Bronchial epithelial cell (primary cell): ENCODE results near the gene SLC4A4. TPM values are rescaled to one million over a fixed set of nuclear protein-coding genes. Genes with fewer than 3 reads are reported as not detected.

Experiments
- DNase-seq: peaks from one replicate; pipeline ENCODE4 v3.0.0-alpha.2; 2010; ENCODE audit warnings: low read depth
- FAIRE-seq: peaks from 2 replicates; lab custom pipeline; 2011; peaks lifted over from hg19 to GRCh38; lab: Jason Lieb, UNC
- H3K27me3 ChIP-seq: 2 replicates; pipeline ENCODE4 v1.5.1; 2011; ENCODE audit warnings: low read length; ENCODE audit not compliant: control insufficient read depth, insufficient read depth
- H3K36me3 ChIP-seq: 2 replicates; pipeline ENCODE4 v1.5.1; 2011; ENCODE audit warnings: low read length; ENCODE audit not compliant: control insufficient read depth, insufficient read depth
- H3K4me3 ChIP-seq: 2 replicates; pipeline ENCODE4 v1.5.1; 2011; ENCODE audit warnings: mild to moderate bottlenecking, low read depth, low read length, control low read depth
- total RNA-seq: library from RNA; depleted of rRNA; stranded (reverse); fragments of >200 nt; gene quantifications from 2 replicates; pipeline ENCODE4 v1.2.1, GENCODE V29; 2014
- TF ChIP-seq, protein P1 (sequence below): IDR thresholded peaks from 2 replicates; pipeline ENCODE4 v1.5.1; 2011; ENCODE audit warnings: mild to moderate bottlenecking, moderate library complexity, low read length, control low read depth, inconsistent platforms; ENCODE audit not compliant: insufficient read depth, severe bottlenecking

The SLC4A4 gene
- total RNA-seq, 1 donor from 2014 or later, result 0.26 TPM

DNA sequence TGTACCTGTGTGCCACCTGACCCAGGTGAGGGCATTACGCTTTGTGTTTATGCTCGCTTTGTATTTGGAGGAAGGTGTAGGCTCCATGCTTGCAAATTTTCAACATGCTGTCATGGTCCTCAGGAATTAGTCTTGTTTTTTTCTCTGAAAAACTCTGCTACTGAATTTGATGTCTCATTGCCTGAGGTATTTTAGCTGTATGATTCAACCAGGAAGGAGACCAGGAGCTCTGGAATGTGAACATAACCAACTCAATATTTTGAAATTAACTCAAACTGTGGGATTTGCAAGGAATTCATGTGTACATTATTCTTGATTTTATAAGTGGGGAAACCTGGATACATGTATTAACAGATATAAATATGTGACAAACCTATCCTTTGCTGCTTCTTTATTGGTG lies 134.1 kb downstream of the SLC4A4 start:
- DNase-seq, result peak; percentile 79
- Histone ChIP-seq H3K27me3 (no peaks in the 10 kb centered on the region), H3K36me3 (no peaks in the 10 kb centered on the region), H3K4me3 (no peak overlapping the region)
- TF ChIP-seq, protein P1, sequence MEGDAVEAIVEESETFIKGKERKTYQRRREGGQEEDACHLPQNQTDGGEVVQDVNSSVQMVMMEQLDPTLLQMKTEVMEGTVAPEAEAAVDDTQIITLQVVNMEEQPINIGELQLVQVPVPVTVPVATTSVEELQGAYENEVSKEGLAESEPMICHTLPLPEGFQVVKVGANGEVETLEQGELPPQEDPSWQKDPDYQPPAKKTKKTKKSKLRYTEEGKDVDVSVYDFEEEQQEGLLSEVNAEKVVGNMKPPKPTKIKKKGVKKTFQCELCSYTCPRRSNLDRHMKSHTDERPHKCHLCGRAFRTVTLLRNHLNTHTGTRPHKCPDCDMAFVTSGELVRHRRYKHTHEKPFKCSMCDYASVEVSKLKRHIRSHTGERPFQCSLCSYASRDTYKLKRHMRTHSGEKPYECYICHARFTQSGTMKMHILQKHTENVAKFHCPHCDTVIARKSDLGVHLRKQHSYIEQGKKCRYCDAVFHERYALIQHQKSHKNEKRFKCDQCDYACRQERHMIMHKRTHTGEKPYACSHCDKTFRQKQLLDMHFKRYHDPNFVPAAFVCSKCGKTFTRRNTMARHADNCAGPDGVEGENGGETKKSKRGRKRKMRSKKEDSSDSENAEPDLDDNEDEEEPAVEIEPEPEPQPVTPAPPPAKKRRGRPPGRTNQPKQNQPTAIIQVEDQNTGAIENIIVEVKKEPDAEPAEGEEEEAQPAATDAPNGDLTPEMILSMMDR, result no peak
- no peak for FAIRE-seq

DNA sequence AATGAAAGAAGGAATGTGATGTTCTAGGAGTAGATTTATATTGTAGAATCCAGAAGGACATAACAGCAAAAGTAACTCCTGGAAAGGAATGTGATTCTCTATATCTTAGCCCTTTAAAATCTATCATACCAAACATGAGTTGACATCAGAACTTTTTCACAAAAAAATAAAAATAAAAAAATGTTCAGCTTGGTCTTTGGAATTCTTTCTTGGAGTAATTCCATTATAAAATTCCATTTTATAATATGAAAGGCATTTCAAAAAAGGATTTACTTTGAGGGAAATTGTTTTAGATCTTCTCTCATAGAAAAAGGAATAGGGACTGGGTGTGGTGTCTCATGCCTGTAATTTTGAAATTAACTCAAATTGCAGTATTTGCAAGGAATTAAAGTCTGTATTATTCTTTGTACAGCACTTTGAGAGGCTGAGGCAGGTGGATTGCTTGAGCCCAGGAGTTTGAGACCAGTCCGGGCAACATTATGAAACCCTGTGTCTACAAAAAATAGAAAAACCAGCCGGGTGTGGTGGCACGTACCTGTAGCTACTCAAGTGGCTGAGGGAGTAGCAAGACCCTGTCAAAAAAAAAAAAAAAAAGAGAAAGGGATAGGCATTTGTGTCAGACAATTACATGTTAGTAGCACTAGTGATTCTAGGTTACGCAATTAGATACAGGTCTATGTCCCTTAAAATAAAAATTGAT lies 134.9 kb downstream of the SLC4A4 start:
- TF ChIP-seq, protein P1, result no peak
- Histone ChIP-seq H3K4me3 (no peak overlapping the region), H3K27me3 (no peaks in the 10 kb centered on the region), H3K36me3 (no peaks in the 10 kb centered on the region)
- DNase-seq (no peak), FAIRE-seq (no peak)

DNA sequence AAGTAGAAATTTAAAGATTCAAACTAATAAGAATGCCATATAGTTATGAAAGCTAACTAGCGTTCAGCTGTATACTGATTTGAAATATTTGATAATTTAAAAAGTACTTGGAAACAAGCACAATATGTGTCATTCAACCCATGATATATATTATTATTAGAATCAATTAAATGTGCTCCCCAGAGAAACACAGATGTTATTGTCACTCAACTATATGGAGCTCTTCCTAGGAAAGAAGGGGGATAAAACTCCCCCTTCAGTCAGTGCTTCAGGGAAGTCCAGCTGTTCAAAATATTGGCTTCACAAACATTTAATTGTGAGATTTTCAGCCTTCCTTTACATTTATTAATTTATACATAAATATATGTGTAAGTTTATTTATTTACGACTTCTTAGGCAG lies 135.9 kb downstream of the SLC4A4 start:
- FAIRE-seq (no peak), DNase-seq (no peak)
- Histone ChIP-seq H3K4me3 (no peak overlapping the region), H3K27me3 (no peaks in the 10 kb centered on the region), H3K36me3 (no peaks in the 10 kb centered on the region)
- TF ChIP-seq, protein P1, result no peak

DNA sequence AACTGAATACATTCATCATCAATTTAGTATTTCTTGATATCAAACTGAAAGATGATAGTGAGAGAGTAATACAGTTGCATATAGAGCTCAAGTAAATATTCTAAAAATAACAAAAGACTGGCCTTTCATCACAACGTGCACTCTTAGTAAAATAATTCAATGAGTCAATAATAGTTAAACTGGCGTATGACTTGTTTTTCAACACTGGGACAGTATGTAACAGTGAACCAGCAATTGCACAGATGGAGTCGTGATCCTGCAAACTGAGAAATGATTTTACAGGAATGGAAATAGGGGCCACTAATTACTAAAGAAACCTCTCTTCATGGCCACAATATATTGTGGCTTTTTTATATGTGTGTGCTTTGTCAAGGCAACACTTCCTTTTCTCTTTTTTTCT lies 137.4 kb downstream of the SLC4A4 start:
- Histone ChIP-seq H3K36me3 (no peaks in the 10 kb centered on the region), H3K4me3 (no peak overlapping the region), H3K27me3 (no peaks in the 10 kb centered on the region)
- TF ChIP-seq, protein P1, result no peak
- FAIRE-seq (no peak), DNase-seq (no peak)

DNA sequence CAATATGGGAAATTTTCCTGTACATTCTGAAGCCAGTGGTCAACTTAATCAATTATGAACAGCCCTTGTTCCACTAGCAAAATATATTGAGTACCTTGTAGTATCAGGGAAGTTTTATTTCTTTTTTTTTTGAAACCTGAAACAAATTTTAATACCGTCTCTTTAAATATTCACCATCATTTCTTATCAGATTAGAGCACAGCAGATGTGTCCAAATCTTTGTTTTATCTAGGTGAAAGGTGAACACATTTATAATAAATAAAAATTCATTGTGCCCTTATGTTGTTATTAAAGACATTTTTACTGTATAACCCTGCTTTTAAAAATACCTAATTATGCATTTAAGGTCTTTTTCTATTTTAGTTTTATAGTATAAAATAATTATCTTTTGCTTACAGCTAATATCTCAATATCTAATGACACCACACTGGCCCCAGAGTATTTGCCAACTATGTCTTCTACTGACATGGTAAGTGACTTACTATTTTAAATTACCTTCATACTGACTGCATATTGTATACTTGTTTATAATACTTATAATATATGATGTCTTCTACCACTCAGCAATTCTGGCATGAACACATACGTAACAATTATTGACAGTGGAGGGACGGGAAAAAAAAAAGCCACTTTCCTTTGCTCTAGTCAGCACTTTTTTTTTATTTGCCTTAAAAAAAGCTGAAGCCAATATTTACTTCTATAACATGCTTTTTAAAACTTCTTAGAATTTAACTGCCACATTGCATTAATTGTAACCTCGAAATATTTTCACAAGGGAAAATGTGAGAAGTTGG lies 147.9 kb downstream of the SLC4A4 start:
- TF ChIP-seq, protein P1, result no peak
- Histone ChIP-seq H3K27me3 (no peaks in the 10 kb centered on the region), H3K36me3 (no peaks in the 10 kb centered on the region), H3K4me3 (no peak overlapping the region)
- FAIRE-seq (no peak), DNase-seq (no peak)
